ENCODE data around the gene ITGAV. TPM values are rescaled to one million over a fixed set of nuclear protein-coding genes. Genes with fewer than 3 reads are reported as not detected.

The ITGAV gene
- total RNA-seq, 1 donor from 2014 or later: 67.0 TPM

DNA sequence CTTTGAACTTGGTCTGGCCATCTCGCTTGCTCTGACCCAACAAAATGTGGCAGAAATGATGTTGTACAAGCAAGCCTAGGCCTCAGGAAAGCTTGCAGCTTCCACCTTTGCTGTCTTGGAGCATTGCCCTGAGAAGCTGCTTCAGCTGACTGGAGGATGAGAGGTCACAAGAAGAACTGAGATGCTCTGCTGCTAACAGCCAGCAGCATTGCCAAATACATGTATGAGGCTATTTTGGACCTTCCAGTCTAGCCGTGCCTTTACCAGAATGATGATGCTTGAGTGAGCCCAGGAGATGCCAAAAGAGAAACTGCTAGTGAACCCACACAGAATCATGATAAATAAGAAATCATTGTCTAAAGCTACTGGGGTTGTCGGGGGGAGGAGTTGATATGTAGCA is 13.2 kb upstream of the ITGAV start:
- TF ChIP-seq, protein P1, sequence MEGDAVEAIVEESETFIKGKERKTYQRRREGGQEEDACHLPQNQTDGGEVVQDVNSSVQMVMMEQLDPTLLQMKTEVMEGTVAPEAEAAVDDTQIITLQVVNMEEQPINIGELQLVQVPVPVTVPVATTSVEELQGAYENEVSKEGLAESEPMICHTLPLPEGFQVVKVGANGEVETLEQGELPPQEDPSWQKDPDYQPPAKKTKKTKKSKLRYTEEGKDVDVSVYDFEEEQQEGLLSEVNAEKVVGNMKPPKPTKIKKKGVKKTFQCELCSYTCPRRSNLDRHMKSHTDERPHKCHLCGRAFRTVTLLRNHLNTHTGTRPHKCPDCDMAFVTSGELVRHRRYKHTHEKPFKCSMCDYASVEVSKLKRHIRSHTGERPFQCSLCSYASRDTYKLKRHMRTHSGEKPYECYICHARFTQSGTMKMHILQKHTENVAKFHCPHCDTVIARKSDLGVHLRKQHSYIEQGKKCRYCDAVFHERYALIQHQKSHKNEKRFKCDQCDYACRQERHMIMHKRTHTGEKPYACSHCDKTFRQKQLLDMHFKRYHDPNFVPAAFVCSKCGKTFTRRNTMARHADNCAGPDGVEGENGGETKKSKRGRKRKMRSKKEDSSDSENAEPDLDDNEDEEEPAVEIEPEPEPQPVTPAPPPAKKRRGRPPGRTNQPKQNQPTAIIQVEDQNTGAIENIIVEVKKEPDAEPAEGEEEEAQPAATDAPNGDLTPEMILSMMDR (IDR thresholded peaks at IDR 0.05): no peak
- no peak overlapping the region for H3K27ac ChIP-seq
- H3K4me3 ChIP-seq: no peak overlapping the region
- H3K36me3 ChIP-seq: no peaks in the 10 kb centered on the region
- ATAC-seq (no peak), DNase-seq (no peak)
- peaks cover 9% of the 10 kb centered on the region for H3K4me1 ChIP-seq
- intact Hi-C loops (cut with DNase I): no loop called here
- H3K27me3 ChIP-seq: no peaks in the 10 kb centered on the region
- H3K9me3 ChIP-seq: no peaks in the 10 kb centered on the region

DNA sequence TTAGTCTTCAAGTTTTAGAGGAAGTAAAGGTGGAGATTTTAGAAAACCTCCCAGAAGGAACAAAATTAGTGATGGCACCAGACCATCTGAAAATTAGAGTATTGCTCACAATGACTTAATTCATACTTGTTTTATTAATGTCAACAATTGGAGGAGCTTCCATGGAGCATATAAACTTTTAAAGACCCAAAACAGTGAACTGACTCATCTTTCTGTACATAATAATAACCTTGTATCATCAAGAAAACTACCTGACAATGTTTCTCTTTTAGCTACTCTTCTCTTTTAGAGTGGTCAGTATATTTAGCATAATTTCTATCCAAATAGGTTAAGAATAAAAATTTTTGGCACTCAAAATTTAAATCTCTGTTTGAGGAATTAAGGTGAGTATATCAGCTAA is 7.2 kb upstream of the ITGAV start:
- DNase-seq: no peak
- ATAC-seq: no peak
- Histone ChIP-seq H3K4me1 (no peaks in the 10 kb centered on the region), H3K36me3 (no peaks in the 10 kb centered on the region), H3K4me3 (no peak overlapping the region), H3K27ac (no peak overlapping the region), H3K9me3 (no peaks in the 10 kb centered on the region), H3K27me3 (no peaks in the 10 kb centered on the region)
- TF ChIP-seq, protein P1 (IDR thresholded peaks at IDR 0.05): no peak
- intact Hi-C loops (cut with DNase I): no loop called here

DNA sequence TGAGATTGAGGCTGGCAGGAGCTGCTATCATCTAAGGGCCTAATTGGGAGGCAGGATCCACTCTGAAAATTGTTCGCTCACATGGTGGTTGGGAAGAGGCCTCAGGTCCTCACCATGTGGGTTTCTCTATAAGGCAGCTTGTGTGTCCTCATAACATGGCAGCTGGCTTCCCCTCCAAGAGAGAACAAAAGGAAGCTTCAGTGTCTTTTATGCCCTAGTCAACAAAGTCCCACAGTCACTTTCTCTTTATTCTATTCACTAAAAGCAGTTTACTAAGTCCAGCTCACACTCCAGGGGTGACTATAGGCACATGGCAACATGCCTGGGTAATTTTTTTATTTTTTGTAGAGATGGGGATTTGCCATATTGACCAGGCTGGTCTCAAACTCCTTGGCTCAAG is 5.8 kb upstream of the ITGAV start:
- Histone ChIP-seq H3K9me3 (no peaks in the 10 kb centered on the region), H3K4me1 (peaks cover 6% of the 10 kb centered on the region), H3K27me3 (no peaks in the 10 kb centered on the region), H3K4me3 (no peak overlapping the region), H3K36me3 (no peaks in the 10 kb centered on the region), H3K27ac (no peak overlapping the region)
- DNase-seq (no peak), ATAC-seq (no peak)
- intact Hi-C loops (cut with DNase I): no loop called here
- TF ChIP-seq, protein P1 (IDR thresholded peaks at IDR 0.05): no peak

DNA sequence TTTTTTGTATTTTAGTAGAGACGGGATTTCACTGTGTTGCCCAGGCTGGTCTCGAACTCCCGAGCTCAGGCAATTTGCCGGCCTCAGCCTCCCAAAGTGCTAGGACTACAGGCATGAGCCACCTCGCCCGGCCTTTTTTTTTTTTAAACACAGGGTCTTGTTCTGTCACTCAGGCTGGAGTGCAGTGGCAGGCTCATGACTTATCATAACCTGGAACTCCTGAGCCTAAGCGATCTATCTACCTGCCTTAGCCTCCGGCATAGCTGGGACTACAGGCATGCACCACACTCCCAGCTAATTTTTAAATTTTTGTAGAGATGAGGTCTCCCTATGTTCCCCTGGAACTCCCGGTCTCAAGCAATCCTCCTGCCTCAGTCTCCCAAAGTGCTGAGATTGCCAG is 1.4 kb upstream of the ITGAV start:
- no peaks in the 10 kb centered on the region for H3K36me3 ChIP-seq
- H3K4me1 ChIP-seq: peaks cover 24% of the 10 kb centered on the region
- no peak overlapping the region for H3K27ac ChIP-seq
- no peaks in the 10 kb centered on the region for H3K9me3 ChIP-seq
- TF ChIP-seq, protein P1 (IDR thresholded peaks at IDR 0.05): no peak
- DNase-seq (no peak), ATAC-seq (no peak)
- no peaks in the 10 kb centered on the region for H3K27me3 ChIP-seq
- intact Hi-C loops (cut with DNase I): no loop called here
- no peak overlapping the region for H3K4me3 ChIP-seq

DNA sequence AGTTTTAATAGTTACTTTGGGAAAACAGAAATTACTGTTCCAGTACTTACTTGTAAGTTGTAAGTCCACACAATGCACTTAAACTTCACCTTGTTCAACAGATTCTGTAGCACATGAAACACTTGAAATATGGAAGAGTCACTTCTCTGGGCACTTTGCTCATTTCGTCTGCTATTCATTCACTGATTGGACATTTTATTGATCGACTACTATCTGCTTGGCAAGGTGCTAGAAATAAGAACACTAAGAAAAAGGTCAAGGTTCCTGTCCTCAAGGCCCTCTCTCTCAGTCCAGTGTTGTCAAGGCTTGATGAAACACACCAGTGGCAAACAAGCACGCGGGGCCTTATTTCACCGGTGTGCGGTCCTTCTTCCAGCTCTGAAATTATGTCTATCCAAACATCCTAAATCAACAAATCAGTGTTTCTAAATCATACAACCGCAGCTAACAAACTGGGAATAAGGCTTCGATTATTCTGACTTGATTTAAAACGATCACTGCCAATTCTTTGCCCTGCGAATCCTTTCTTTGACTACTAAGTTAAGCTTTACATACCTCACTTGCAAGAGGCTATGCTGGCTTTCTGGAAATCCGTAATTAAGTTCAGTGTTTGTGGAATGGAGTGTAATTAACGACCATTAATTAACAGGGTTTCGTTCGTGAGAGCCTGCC is 780 bp upstream of the ITGAV start:
- Histone ChIP-seq H3K4me1 (peaks cover 29% of the 10 kb centered on the region), H3K27ac (peak overlapping the region; percentile 96), H3K27me3 (no peaks in the 10 kb centered on the region), H3K9me3 (no peaks in the 10 kb centered on the region), H3K36me3 (no peaks in the 10 kb centered on the region), H3K4me3 (peak overlapping the region; percentile 73)
- DNase-seq (no peak), ATAC-seq (no peak)
- intact Hi-C loops (cut with DNase I): no loop called here
- TF ChIP-seq, protein P1 (IDR thresholded peaks at IDR 0.05): no peak

DNA sequence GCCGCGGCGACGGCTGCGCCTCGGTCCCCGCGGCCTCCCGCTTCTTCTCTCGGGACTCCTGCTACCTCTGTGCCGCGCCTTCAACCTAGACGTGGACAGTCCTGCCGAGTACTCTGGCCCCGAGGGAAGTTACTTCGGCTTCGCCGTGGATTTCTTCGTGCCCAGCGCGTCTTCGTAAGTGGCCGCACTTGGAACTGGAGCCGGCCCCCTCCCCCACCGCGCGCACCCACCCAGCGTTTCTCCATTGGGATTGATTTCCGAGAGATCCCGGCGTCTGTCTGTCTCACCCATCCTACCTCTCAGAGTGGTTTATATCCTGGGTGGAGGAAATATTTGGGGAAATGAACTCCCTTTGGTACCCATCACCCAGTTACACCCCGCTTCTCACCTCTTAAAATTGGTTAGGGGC is 498 bp downstream of the ITGAV start:
- no peaks in the 10 kb centered on the region for H3K27me3 ChIP-seq
- H3K9me3 ChIP-seq: no peaks in the 10 kb centered on the region
- no peaks in the 10 kb centered on the region for H3K36me3 ChIP-seq
- H3K4me1 ChIP-seq: peaks cover 40% of the 10 kb centered on the region
- ATAC-seq (no peak), DNase-seq (no peak)
- peak overlapping the region; percentile 73 for H3K4me3 ChIP-seq
- H3K27ac ChIP-seq: peak overlapping the region; percentile 96
- TF ChIP-seq, protein P1 (IDR thresholded peaks at IDR 0.05): no peak
- intact Hi-C loops (cut with DNase I): no loop called here
